ENCODE results near the gene LHPP.

Gene LHPP

GRCh38 chr10:124660404-124661125 is 198.9 kb downstream of the LHPP start:
- Histone ChIP-seq H3K79me2 (ENCODE audit: insufficient read depth, low read length) (no peaks in the 10 kb centered on the region; the same call in 1 of the 2 replicates), H3K36me3 (ENCODE audit: insufficient read depth, low read length) (peaks cover 40% of the 10 kb centered on the region; the same call in 1 of the 2 replicates), H3K27ac (ENCODE audit: low read depth, low read length, poor library complexity, severe bottlenecking) (no peak overlapping the region)

GRCh38 chr10:124661660-124662180 is 200.1 kb downstream of the LHPP start:
- Histone ChIP-seq H3K79me2 (ENCODE audit: insufficient read depth, low read length) (no peaks in the 10 kb centered on the region; the same call in 1 of the 2 replicates), H3K4me1 (ENCODE audit: insufficient read depth, low read length, severe bottlenecking) (peaks cover 7% of the 10 kb centered on the region), H3K27ac (ENCODE audit: low read depth, low read length, poor library complexity, severe bottlenecking) (no peak overlapping the region), H3K27me3 (ENCODE audit: insufficient read depth, low read length) (no peaks in the 10 kb centered on the region), H3K4me3 (ENCODE audit: low read depth, low read length, poor library complexity, severe bottlenecking) (no peak overlapping the region), H3F3A (ENCODE audit: insufficient read depth, low read length) (no peaks in the 10 kb centered on the region), H3K4me2 (ENCODE audit: low read length) (no peak overlapping the region), H4K20me1 (ENCODE audit: insufficient read depth, low read length) (no peaks in the 10 kb centered on the region), H3K9me2 (ENCODE audit: low read depth, low read length) (no peaks in the 10 kb centered on the region), H3K9me3 (ENCODE audit: low read length) (no peaks in the 10 kb centered on the region), H3K9ac (ENCODE audit: low read length) (no peak overlapping the region), H3K36me3 (ENCODE audit: insufficient read depth, low read length) (peaks cover 42% of the 10 kb centered on the region; the same call in 1 of the 2 replicates), H2AFZ (ENCODE audit: low read length) (no peak overlapping the region)
- no peak for TF ChIP-seq EZH2 (IDR thresholded peaks at IDR 0.05; ENCODE audit: borderline replicate concordance, low read length)
- no peak for TF ChIP-seq CTCF (IDR thresholded peaks at IDR 0.05; ENCODE audit: low read length)

More at GRCh38 chr10:124660404-124661125, 198.9 kb downstream of the LHPP start:
- Histone ChIP-seq H3K4me2 (ENCODE audit: low read length) (no peak overlapping the region), H2AFZ (ENCODE audit: low read length) (no peak overlapping the region), H3K9ac (ENCODE audit: low read length) (no peak overlapping the region), H3K9me3 (ENCODE audit: low read length) (no peaks in the 10 kb centered on the region), H3F3A (ENCODE audit: insufficient read depth, low read length) (no peaks in the 10 kb centered on the region), H3K27me3 (ENCODE audit: insufficient read depth, low read length) (no peaks in the 10 kb centered on the region), H4K20me1 (ENCODE audit: insufficient read depth, low read length) (no peaks in the 10 kb centered on the region), H3K4me3 (ENCODE audit: low read depth, low read length, poor library complexity, severe bottlenecking) (no peak overlapping the region), H3K9me2 (ENCODE audit: low read depth, low read length) (no peaks in the 10 kb centered on the region), H3K4me1 (ENCODE audit: insufficient read depth, low read length, severe bottlenecking) (peaks cover 7% of the 10 kb centered on the region)
- TF ChIP-seq EZH2 (IDR thresholded peaks at IDR 0.05; ENCODE audit: borderline replicate concordance, low read length), result no peak
- TF ChIP-seq CTCF (IDR thresholded peaks at IDR 0.05; ENCODE audit: low read length), result no peak

- H3K79me2 ChIP-seq (ENCODE audit: insufficient read depth, low read length), result no peaks in the 10 kb centered on the region; the same call in 1 of the 2 replicates
- no peaks in the 10 kb centered on the region for H3F3A ChIP-seq (ENCODE audit: insufficient read depth, low read length)
- H3K27me3 ChIP-seq (ENCODE audit: insufficient read depth, low read length), result no peaks in the 10 kb centered on the region
- no peaks in the 10 kb centered on the region for H3K9me3 ChIP-seq (ENCODE audit: low read length)
- H2AFZ ChIP-seq (ENCODE audit: low read length), result no peak overlapping the region
- H3K4me2 ChIP-seq (ENCODE audit: low read length), result no peak overlapping the region
- no peak overlapping the region for H3K27ac ChIP-seq (ENCODE audit: low read depth, low read length, poor library complexity, severe bottlenecking)
- H4K20me1 ChIP-seq (ENCODE audit: insufficient read depth, low read length), result no peaks in the 10 kb centered on the region
- H3K36me3 ChIP-seq (ENCODE audit: insufficient read depth, low read length), result peaks cover 52% of the 10 kb centered on the region; the same call in 1 of the 2 replicates
- no peak overlapping the region for H3K4me3 ChIP-seq (ENCODE audit: low read depth, low read length, poor library complexity, severe bottlenecking)
- H3K9ac ChIP-seq (ENCODE audit: low read length), result no peak overlapping the region
- H3K4me1 ChIP-seq (ENCODE audit: insufficient read depth, low read length, severe bottlenecking), result peaks cover under 1% of the 10 kb centered on the region
- no peaks in the 10 kb centered on the region for H3K9me2 ChIP-seq (ENCODE audit: low read depth, low read length)
- TF ChIP-seq EZH2 (IDR thresholded peaks at IDR 0.05; ENCODE audit: borderline replicate concordance, low read length) (no peak), CTCF (IDR thresholded peaks at IDR 0.05; ENCODE audit: low read length) (no peak)
Measured at GRCh38 chr10:124663228-124663627, 201.6 kb downstream of the LHPP start.
